H1 (cell line): Measurements from ENCODE around the gene HELQ. TPM values are rescaled to one million over a fixed set of nuclear protein-coding genes. Genes with fewer than 3 reads are reported as not detected.

ENCODE experiments used
- ASH2L ChIP-seq: fragments of 200-600, 300-600 bp; sonication (generic); IDR thresholded peaks from one replicate; pipeline ENCODE4 v1.7.1; 2017; ENCODE audit warnings: low read length
- BCL11A ChIP-seq, 2 experiments: IDR thresholded peaks; one replicate each; pipeline ENCODE4 v1.6.1; 2011; ENCODE audit warnings: low read depth in 2 of 2, low read length in 2 of 2, mild to moderate bottlenecking in 2 of 2
- CHD1 ChIP-seq: IDR thresholded peaks from 2 replicates; pipeline ENCODE4 v1.6.1; 2012; ENCODE audit warnings: low read depth, low read length, improper control_type of control experiment
- CHD2 ChIP-seq: IDR thresholded peaks from 2 replicates; pipeline ENCODE4 v1.6.1; 2012; ENCODE audit warnings: low read length, improper control_type of control experiment
- CTBP2 ChIP-seq: IDR thresholded peaks from 2 replicates; pipeline ENCODE4 v1.7.0; 2011; ENCODE audit warnings: borderline replicate concordance, mild to moderate bottlenecking, moderate library complexity, mixed read lengths, low read length; ENCODE audit not compliant: insufficient read depth, insufficient read length
- EGR1 ChIP-seq: IDR thresholded peaks from 2 replicates; pipeline ENCODE4 v1.6.1; 2011; ENCODE audit warnings: low read depth, low read length, borderline replicate concordance
- GABPA ChIP-seq: IDR thresholded peaks from 2 replicates; pipeline ENCODE4 v1.6.1; 2011; ENCODE audit warnings: mild to moderate bottlenecking, low read length, moderate library complexity, borderline replicate concordance; ENCODE audit not compliant: insufficient read depth
- GTF2F1 ChIP-seq: IDR thresholded peaks from 2 replicates; pipeline ENCODE4 v1.6.1; 2012; ENCODE audit warnings: low read depth, low read length, improper control_type of control experiment, borderline replicate concordance
- HDAC2 ChIP-seq, 2 experiments: fragments of 300-600 bp in 1 of 2; sonication (generic) in 1 of 2; IDR thresholded peaks; 2 replicates each; pipeline ENCODE4 v1.6.1; 2011 to 2012; ENCODE audit warnings: low read depth in 2 of 2, low read length in 2 of 2, mild to moderate bottlenecking in 2 of 2, moderate library complexity in 2 of 2, borderline replicate concordance in 1 of 2, inconsistent platforms in 1 of 2
- JUND ChIP-seq: IDR thresholded peaks from 2 replicates; pipeline ENCODE4 v1.6.1; 2011; ENCODE audit warnings: mild to moderate bottlenecking, improper control_type of control experiment, low read length
- KDM1A ChIP-seq: fragments of 200-600, 300-600 bp; sonication (generic); IDR thresholded peaks from 2 replicates; pipeline ENCODE4 v1.7.1; 2016; ENCODE audit warnings: mild to moderate bottlenecking, low read length, borderline replicate concordance
- KDM5A ChIP-seq: fragments of 200-600 bp; IDR thresholded peaks from 2 replicates; pipeline ENCODE4 v1.7.1; 2012; ENCODE audit warnings: mild to moderate bottlenecking, low read length, inconsistent platforms, mixed read lengths
- POLR2A ChIP-seq, 2 experiments: IDR thresholded peaks; 1 replicate in 1 of 2; 2 replicates in 1 of 2; pipeline ENCODE4 v1.6.1; 2011; ENCODE audit warnings: low read depth in 2 of 2, low read length in 2 of 2, mild to moderate bottlenecking in 2 of 2; ENCODE audit errors: control extremely low read depth in 1 of 2
- POLR2AphosphoS5 ChIP-seq: IDR thresholded peaks from 2 replicates; pipeline ENCODE4 v1.6.1; 2011; ENCODE audit warnings: low read depth, low read length
- RBBP5 ChIP-seq: IDR thresholded peaks from 2 replicates; pipeline ENCODE4 v1.7.1; 2012; ENCODE audit warnings: low read depth, mild to moderate bottlenecking, inconsistent platforms, low read length, moderate library complexity, borderline replicate concordance
- RFX5 ChIP-seq: IDR thresholded peaks from 2 replicates; pipeline ENCODE4 v1.6.1; 2011; ENCODE audit warnings: low read depth, low read length, improper control_type of control experiment, borderline replicate concordance
- SIN3A ChIP-seq, 2 experiments: IDR thresholded peaks in 1 of 2; conservative IDR thresholded peaks in 1 of 2; 2 replicates each; pipeline ENCODE4 v1.6.1; 2011 to 2012; ENCODE audit warnings: low read length in 2 of 2, improper control_type of control experiment in 1 of 2, low read depth in 1 of 2, mild to moderate bottlenecking in 1 of 2
- SIRT6 ChIP-seq: IDR thresholded peaks from one replicate; pipeline ENCODE4 v1.7.1; 2012; ENCODE audit warnings: low read length, inconsistent platforms
- SP1 ChIP-seq: IDR thresholded peaks from 2 replicates; pipeline ENCODE4 v1.6.1; 2011; ENCODE audit warnings: low read depth, low read length
- SRF ChIP-seq: IDR thresholded peaks from 2 replicates; pipeline ENCODE4 v1.6.1; 2011; ENCODE audit warnings: mild to moderate bottlenecking, low read depth, low read length, moderate library complexity
- TAF1 ChIP-seq: IDR thresholded peaks from 2 replicates; pipeline ENCODE4 v1.6.1; 2011; ENCODE audit warnings: mild to moderate bottlenecking, low read depth, low read length
- TBP ChIP-seq: IDR thresholded peaks from 2 replicates; pipeline ENCODE4 v1.6.1; 2011; ENCODE audit warnings: low read depth, low read length, improper control_type of control experiment
- TCF12 ChIP-seq: IDR thresholded peaks from 2 replicates; pipeline ENCODE4 v1.6.1; 2011; ENCODE audit warnings: low read depth, mild to moderate bottlenecking, low read length
- TEAD4 ChIP-seq: IDR thresholded peaks from 2 replicates; pipeline ENCODE4 v1.6.1; 2012; ENCODE audit warnings: low read depth, low read length, inconsistent platforms, mixed read lengths
- ZNF274 ChIP-seq: IDR thresholded peaks from 2 replicates; pipeline ENCODE4 v1.7.0; 2012; ENCODE audit warnings: low read length, borderline replicate concordance; ENCODE audit errors: extremely low read depth
- polyA plus RNA-seq, 7 experiments: library from polyadenylated mRNA; depleted of rRNA in 3 of 7; stranded (reverse) in 5 of 7; unstranded in 2 of 7; fragments of >200 nt in 5 of 7; fragments of 200-250 nt in 2 of 7; gene quantifications; 1 replicate in 5 of 7; 2 replicates in 1 of 7; 4 replicates in 1 of 7; pipeline versions ENCODE4 v1.2.1 to v1.2.3, GENCODE V29; 2011 to 2013; ENCODE audit warnings: missing spikeins in 2 of 7, mixed read lengths in 2 of 7
- total RNA-seq: library from RNA; stranded (reverse); fragmentation: NEBNext Ultra II Directional; extraction: Animal tissue kit (Norgen Biotek cat#: 25700); gene quantifications from 2 replicates; pipeline ENCODE4 v1.2.1, GENCODE V29; 2021

Gene HELQ
- total and polyA plus RNA-seq, 2 of the 8 experiments (the other 6 are each of a cell fraction or from before 2014, with no cell fraction given) = 4.7 to 9.0 TPM

DNA sequence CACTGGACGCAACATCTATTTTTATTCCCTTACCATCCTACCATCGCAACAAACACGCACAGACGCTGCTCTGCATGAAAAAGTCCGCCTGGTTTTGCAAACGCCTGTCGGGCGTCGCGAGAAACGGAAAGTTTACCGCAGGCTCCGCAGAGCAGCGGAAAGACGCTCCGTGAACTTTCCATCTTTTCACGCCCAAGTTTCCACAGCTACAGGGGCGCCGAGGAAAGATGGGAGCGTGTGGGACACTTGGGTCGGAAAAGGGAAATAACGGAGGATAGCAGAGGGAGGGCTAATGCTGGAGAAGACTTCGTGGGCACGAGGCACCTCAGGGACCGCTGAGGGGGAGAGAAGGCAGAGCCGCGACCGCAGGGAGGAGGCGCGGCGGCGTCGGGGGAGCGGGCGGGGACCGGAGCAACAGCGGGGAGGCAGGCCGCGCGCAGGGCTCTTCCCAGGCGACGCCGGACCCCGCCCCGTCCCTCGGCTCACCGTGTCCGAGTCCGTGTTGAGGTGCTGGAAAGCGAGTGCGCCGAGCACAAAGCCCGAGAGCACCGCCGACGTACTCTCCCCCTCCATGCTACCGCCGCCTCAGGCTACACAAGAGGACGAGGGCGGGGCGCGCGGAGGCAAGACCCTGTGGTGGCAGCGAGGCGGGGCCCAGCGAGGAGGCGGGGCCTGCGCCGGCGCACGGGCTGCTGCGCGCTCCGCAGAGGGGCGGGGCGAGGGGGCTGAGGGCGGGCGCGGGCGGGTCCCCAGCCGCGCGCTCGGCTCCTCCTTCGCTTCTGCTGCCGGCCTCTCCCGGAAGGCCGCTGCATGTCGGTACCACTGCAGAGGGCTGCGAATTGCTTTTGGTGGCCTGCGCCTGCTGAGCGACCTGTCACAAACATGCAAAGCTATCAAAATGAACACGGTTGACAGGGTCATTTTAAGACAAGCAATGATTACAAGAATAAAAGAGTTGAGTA is 29.2 kb upstream of the HELQ start, which contains the start of gene ABRAXAS1 (continued):
- TF ChIP-seq GTF2F1 (no peak), CHD1 (no peak), HDAC2 (IDR thresholded peaks at IDR 0.05; ENCODE audit: borderline replicate concordance in 1 of 2, low read depth in 2 of 2, low read length in 2 of 2) (no peak), SRF (no peak), POLR2AphosphoS5 (peak; percentile 96), TAF1 (peak; percentile 66), EGR1 (no peak), RBBP5 (peak; percentile 86; the same call in 1 of the 2 replicates), RFX5 (no peak), SIN3A (conservative IDR thresholded peaks at IDR 0.05 in 1 of 2, IDR thresholded peaks at IDR 0.05 in 1 of 2; ENCODE audit: low read depth in 1 of 2, low read length in 2 of 2) (no peak; a peak in 1 of 4 replicates), SIRT6 (no peak), GABPA (no peak), CHD2 (0 out of 2 replicates have a peak, but pooled peaks have one; percentile 20), KDM5A (no peak), ASH2L (peak; percentile 87), BCL11A (IDR thresholded peaks at IDR 0.05; ENCODE audit: low read depth in 2 of 2, low read length in 2 of 2) (no peak), JUND (no peak), TBP (no peak; the same call in 1 of the 2 replicates), TEAD4 (0 out of 2 replicates have a peak, but pooled peaks have one; percentile 7), KDM1A (peak; percentile 69; the same call in 1 of the 2 replicates), POLR2A (IDR thresholded peaks at IDR 0.05; ENCODE audit: control extremely low read depth in 1 of 2, low read depth in 2 of 2, low read length in 2 of 2) (peak; percentile 54 to 84), CTBP2 (no peak), TCF12 (no peak), SP1 (no peak), ZNF274 (no peak)
